ENCODE results near the gene UBR3.

DNA sequence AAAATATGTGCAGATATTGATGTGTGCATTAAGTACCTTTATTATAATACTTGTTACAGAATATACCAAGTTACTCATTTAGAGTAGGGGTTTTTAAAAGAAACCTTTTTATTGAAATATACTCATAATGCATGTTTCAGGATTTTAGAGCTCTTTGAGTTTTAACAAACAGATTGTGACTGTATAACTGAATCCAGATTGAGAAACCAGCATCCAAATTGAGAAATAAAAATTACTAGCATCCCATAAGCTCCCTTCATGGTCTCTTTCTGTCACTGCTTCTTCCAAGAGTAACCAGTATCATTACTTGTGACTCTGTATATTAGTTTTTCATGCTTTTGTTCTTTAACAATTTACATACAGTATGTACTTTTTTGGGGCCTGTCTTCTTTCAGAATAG is 156.9 kb downstream of the UBR3 start:
- TF ChIP-seq, protein P1, sequence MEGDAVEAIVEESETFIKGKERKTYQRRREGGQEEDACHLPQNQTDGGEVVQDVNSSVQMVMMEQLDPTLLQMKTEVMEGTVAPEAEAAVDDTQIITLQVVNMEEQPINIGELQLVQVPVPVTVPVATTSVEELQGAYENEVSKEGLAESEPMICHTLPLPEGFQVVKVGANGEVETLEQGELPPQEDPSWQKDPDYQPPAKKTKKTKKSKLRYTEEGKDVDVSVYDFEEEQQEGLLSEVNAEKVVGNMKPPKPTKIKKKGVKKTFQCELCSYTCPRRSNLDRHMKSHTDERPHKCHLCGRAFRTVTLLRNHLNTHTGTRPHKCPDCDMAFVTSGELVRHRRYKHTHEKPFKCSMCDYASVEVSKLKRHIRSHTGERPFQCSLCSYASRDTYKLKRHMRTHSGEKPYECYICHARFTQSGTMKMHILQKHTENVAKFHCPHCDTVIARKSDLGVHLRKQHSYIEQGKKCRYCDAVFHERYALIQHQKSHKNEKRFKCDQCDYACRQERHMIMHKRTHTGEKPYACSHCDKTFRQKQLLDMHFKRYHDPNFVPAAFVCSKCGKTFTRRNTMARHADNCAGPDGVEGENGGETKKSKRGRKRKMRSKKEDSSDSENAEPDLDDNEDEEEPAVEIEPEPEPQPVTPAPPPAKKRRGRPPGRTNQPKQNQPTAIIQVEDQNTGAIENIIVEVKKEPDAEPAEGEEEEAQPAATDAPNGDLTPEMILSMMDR (conservative IDR thresholded peaks at IDR 0.05; ENCODE audit: low read length): no peak
- no peak for TF ChIP-seq EZH2phosphoT487 (IDR thresholded peaks at IDR 0.05; ENCODE audit: borderline replicate concordance, low read depth, low read length)

All from OCI-LY7 (cell line).